Kidney tubule cell (primary cell): Measurements from ENCODE around the gene PAGR1.
"Not testable (repeated sequence)": the region's sequence is repeated elsewhere in the genome, so short reads cannot be mapped to it uniquely, and the experiment has no call there.

ENCODE experiments used
- DNase-seq: peaks from one replicate; pipeline ENCODE4 v3.0.0-alpha.2; 2018; ENCODE audit warnings: low spot score

Gene PAGR1

DNA sequence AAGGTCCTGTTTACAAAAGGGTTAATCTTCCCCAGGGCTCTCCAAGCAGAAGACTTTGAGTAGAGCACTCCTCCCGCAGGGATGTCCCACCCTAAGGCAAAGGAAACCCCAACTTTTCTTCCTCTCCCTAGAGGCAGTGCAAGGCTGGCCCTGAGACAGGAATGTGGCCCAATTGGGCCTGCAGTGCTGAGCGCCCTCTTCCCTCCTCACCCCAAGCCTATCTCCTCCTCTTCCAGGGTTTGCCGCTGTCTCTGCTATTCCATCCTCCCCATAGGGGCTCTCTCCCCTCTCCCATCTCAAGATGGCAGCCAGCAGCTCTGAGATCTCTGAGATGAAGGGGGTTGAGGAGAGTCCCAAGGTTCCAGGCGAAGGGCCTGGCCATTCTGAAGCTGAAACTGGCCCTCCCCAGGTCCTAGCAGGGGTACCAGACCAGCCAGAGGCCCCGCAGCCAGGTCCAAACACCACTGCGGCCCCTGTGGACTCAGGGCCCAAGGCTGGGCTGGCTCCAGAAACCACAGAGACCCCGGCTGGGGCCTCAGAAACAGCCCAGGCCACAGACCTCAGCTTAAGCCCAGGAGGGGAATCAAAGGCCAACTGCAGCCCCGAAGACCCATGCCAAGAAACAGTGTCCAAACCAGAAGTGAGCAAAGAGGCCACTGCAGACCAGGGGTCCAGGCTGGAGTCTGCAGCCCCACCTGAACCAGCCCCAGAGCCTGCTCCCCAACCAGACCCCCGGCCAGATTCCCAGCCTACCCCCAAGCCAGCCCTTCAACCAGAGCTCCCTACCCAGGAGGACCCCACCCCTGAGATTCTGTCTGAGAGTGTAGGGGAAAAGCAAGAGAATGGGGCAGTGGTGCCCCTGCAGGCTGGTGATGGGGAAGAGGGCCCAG is 3.0 kb upstream of the PAGR1 start:
- DNase-seq = no peak

DNA sequence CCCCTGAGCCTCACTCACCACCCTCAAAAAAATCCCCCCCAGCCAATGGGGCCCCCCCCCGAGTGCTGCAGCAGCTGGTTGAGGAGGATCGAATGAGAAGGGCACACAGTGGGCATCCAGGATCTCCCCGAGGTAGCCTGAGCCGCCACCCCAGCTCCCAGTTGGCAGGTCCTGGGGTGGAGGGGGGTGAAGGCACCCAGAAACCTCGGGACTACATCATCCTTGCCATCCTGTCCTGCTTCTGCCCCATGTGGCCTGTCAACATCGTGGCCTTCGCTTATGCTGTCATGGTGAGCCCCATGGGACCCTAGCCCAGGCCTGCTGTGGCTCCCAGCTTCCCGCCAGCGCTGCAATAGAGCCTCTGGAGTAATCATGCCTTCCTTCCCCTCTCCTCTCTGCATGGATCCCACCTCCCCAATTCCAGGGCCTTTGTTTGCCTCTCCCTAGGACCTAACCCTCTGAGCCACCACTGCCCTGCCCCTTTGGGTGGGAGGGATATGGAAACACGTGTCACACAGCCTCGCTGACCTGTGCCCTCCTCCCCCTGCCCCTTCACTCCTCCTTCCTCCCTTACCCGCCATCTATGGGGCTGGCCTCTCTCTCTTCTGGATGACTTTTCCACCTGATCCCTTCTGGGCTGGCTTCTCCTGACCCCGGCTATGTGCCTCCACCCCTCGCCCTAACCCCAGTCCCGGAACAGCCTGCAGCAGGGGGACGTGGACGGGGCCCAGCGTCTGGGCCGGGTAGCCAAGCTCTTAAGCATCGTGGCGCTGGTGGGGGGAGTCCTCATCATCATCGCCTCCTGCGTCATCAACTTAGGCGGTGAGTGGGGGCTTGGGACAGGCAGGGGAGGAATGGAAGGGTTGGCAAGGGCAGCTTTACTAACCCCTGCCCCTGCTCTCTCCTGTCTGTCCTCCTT is 2.0 kb upstream of the PAGR1 start:
- DNase-seq = no peak

DNA sequence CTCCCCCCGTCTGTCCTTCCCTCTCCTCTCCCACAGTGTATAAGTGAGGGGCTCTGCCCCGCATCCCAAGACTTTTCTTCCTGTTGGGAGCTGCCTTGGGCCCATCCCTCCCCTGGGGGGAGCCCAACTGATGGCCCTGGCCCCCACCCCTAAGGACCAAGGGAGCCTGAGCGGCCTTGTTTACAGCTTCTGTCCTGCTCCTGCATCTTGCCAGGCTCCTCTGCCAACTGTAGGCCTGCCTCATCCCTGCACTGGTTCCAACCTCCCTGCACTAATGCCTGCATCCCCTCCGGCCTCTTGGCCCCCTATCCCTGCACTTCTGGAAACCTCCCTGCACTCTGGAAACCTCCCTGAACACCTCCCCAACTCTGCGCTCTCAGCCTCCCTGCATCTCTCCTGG is 1.4 kb upstream of the PAGR1 start:
- no peak for DNase-seq

DNA sequence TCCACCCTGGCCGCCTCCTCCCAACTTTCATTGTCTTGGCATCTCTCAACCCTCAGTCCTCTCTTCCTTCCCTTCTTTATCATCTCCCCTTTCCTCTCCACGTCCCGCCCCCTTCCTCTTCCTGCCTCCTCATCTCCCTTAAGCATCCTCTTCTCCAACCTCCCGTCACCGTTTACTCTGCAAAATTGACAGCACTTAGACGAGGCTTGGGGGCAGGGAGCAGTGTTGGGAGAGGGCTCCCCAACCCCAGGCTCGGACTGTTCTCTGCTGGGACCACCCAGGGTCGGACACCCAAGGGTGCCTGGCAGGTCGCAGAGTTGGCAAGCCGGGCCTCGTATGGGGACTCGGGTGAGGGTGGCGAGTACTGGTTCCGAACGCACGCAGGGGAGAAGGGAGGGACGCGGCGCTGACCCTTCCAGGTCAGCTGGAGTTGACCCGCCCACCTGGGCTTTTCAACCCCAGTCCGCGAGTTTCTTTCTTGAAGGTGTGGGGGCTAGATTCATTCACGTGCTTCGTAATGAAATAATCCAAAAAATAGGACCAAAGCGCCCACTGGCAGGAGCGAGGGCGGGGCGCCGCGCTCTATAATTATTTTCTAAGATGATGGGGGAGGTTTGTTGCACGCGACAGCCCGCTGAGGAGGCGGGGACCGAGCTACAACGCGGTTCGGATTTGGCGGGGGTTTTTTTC is 775 bp upstream of the PAGR1 start:
- DNase-seq = no peak

DNA sequence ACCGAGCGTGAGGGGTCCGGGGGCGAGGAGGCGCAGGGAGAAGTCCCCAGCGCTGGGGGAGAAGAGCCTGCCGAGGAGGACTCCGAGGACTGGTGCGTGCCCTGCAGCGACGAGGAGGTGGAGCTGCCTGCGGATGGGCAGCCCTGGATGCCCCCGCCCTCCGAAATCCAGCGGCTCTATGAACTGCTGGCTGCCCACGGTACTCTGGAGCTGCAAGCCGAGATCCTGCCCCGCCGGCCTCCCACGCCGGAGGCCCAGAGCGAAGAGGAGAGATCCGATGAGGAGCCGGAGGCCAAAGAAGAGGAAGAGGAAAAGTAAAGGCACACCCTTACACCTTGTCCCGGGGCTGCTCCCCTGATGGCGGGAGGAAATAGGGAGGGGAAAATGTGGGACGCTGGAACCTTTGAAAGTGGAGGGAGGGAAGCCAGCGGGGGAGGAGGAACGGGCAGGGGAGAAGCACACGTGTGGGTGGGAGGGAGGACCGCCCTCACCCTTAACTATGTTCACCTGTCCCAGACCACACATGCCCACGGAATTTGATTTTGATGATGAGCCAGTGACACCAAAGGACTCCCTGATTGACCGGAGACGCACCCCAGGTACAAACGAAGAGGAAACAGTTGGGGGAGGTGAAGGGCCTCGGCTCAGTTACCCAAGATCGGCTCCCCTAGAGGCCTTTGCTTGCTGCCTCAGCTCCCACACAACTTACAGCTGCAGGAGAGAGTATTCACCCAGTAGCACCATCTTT is 916 bp downstream of the PAGR1 start:
- peak; percentile 79 for DNase-seq

DNA sequence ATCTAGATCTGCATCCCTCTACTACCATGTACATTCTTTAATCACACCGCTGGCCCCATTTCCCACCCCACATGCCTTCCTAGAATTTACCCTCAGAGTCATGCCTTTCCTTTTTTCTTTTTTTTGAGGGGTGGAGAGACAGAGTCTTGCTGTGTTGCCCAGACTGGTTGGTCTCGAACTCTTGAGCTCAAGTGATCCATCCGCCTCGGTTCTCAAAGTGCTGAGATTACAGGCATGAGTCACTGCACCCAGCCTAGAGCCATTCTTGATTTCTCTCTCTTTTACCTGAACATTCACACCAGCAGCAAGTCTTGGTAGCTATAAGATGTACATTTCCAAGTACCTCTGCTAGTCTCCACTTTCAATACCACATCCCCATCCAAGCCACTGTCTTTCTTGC is 2.1 kb downstream of the PAGR1 start:
- no peak for DNase-seq

DNA sequence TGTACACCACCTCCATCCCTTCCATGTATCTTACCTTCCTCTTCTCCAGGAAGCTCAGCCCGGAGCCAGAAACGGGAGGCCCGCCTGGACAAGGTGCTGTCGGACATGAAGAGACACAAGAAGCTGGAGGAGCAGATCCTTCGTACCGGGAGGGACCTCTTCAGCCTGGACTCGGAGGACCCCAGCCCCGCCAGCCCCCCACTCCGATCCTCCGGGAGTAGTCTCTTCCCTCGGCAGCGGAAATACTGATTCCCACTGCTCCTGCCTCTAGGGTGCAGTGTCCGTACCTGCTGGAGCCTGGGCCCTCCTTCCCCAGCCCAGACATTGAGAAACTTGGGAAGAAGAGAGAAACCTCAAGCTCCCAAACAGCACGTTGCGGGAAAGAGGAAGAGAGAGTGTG is 3.6 kb downstream of the PAGR1 start:
- DNase-seq = no peak

DNA sequence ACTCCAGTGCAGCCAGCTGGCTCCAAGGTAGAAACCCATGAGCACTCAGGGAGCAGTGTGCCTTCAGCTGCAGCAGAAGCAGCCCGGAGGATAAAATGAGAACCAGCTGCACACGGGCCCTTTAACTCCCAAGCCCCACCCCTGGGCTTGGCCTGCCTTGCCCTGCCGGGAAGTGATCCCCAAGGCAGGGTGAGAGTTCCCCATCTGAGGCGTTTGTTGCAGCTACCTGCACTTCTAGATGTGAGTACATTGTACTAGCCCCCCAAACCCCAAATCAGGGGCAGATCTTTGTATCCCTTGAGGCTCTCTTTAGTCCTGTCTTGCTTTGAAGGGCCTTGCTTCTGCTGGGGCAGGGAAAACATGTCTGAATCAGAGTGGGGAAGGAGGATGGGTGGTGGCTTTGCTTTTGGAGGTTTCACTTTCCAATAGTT is 4.3 kb downstream of the PAGR1 start, which contains the start of gene MVP:
MVP (plus strand) TSS at position 192 of the 431 bp plus-strand sequence. CDS start 10,088 bp downstream, outside the sequence.
- DNase-seq = peak; percentile 75

DNA sequence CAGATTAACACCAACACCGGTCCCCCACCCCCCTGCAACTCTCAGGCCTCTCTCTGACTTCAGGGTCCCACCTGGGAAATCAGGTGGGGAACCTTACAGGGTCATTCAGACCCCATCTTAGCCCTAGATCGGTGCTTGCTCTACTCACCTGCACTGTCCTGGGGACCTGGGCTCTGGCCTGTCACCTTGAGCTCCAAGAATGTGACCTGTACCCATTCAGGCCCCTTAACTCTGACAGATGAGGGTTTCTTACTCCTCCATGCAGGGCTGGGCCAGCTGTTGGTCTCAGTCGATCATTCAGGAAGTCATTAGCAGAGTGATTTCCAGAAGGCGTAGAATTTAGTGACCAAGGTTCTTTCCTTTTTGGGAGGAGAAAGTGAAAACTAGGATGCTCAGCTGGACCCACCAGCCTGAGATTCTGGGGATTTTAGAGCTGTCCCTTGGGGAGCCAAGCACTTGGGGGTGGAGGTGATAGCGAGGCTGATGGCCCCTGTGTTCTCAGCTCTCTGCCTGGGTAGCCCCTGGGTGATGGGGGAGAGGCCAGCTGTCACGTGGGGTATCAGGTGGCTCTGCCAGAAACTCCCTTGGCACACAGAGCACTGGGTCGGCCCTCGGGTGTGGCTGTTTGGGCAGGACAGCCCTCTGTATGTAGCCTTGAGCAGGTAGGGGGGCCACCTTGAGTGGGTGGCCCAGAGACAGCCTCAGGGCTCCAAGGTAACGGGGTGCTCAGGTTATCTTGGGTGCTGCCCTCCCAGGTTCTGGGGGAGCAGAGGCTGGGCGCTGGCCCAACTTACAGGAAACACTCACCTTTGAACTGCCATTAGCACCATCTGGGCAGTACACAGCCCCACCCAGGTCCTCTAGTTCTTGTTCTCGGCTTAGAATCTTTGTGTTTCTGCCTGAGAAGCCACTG is 5.0 kb downstream of the PAGR1 start:
- DNase-seq = peak; percentile 83

DNA sequence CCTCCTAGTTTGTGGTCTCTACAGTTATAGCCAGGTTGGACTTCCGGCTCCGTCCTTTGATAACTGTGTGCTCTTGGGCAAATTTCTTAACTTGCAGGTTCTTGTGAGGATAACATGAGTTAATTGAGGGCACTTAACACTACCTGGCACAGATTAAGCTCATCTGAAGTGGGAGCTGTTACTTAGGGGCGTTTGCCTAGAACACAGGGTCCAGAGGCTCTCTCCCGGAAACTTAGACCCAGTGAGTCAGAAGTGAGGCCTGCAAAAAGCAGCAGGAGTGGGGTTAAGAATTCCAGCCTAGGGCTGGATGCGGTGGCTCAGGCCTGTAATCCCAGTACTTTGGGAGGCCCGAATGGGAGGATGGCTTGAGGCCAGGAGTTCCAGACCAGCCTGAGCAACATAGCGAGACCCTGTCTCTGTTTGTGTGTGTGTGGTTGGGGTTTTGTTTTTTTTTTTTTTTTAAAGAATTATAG is 5.7 kb downstream of the PAGR1 start:
- peak; percentile 90 for DNase-seq

DNA sequence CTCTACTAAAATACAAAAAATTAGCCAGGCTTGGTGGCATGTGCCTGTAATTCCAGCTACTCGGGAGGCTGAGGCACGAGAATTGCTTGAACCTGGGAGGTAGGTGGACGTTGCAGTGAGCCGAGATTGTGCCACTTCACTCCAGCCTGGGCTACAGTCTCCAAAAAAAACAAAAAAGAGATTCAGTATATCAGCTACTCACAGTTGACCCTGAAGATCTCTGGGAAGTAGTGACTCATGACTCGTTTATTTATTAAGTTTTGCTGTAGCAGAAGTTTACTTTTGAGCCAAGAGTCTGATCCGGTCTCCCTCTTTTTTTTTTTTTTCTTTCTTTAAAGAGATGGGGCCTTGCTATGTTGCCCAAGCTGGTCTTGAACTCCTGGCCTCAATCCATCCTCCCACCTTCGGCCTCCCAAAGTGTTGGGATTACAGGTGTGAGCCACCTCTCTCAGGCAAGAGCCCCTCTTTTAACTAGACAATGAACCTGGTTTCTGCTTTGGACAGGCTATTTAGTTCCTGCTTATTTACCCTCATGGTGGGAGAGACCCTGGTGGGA is 8.7 kb downstream of the PAGR1 start:
- DNase-seq = peak; percentile 85

DNA sequence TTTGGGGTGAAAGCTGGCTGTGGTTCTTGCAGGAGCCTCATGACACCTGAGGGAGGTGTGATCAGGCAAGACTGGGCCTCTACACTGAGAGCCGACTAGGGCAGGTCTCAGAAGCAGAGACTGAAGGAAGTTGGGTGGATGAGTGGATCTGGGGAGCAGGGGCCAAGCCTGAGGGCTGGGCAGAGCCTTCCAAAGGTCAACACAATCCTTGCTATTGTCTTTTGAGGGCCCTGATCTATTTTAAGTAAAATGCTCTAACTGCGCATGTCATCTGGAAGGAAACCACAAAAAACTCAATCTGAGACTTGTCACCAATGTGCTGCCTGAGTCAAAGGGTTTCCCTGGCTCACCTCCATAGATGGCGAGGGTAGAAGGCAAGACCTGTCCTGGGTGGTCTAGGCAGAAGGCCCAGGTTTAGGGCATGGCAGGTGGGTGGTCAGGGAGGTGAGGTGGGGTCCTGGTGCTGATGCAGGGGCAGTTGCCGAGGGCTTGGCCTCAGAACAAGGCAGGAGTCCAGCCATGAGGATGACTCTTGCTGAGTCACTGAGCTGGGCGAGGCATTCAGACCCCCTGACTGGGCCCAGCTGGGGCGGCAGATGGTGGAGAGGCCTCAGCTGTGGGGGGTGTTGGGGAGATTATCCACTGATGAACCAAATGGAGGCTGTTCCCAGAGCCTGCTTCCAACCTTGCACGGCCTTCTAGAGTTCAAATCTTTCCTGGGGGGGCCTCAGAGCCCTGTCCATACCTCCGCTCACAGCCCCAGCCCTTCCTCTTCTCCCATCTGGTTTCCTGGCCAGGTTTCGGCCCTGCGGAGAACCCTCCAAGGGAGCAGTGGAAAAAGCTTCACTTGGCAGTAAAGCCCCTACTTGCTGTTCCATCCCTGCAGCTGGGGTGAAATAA is 9.4 kb downstream of the PAGR1 start:
- peak; percentile 89 for DNase-seq

DNA sequence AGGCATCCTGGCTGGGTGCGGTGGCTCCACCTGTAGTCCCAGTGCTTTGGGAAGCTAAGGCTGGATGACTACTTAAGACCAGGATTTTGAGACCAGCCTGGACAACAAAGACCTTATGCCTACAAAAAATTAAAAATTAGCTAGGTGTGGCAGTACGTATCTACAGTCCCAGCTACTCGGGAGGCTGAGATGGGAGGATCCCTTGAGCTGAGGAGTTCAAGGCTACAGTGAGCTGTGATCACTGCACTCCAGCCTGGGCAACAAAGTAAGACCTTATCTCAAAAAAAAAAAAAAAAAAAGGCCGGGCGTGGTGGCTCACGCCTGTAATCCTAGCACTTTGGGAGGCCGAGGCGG is 10.4 kb downstream of the PAGR1 start:
- no peak for DNase-seq

DNA sequence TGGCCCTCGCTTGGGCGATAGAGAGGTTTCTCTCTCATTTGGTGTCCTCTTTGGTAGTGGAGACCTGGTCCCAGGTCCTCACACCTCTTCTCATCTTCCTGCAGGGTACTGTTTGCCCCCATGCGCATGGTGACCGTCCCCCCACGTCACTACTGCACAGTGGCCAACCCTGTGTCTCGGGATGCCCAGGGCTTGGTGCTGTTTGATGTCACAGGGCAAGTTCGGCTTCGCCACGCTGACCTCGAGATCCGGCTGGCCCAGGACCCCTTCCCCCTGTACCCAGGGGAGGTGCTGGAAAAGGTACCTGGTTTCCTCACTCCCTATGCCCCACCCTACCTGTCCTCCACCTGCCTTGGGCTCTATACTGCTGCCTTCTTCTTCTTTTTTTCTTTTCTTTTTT is 14.8 kb downstream of the PAGR1 start:
- DNase-seq = no peak

DNA sequence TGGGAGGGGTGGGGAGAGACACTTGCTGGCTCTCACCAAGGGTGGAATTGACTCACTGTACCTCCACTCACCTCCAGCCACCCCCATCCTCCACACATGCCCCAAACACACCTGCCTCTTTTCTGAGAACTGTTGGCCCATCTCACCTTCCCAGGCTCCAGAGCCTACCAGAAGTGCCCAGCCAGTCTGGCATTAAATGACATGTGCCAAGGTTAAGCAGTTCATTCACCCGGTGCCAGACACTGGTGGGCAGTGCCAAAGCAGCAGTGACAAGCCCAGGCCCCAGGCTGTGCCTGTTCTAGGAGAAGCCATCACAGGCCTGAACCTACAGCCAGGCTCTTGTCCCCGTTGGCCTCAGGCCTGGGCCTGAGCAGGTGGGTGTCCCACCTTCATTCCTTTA is 15.5 kb downstream of the PAGR1 start:
- no peak for DNase-seq

DNA sequence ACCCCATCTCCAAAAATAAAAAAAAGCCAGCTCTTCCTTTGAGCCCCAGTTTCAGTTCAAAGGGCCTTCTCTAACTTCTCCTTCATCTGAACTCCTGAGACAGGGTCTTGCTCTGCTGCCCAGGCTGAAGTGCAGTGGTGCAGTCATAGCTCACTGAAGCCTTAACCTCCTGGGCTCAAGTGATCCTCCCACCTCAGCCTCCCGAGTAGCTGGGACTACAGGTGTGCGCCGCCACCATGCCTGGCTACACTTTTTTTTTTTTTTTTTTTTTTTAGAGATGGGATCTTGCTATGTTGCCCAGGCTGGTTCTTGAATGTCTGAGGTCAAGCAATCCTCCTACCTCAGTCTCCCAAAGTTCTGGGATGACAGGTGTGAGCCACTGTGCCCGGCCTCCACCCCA is 17.3 kb downstream of the PAGR1 start:
- not testable (repeated sequence) for DNase-seq

DNA sequence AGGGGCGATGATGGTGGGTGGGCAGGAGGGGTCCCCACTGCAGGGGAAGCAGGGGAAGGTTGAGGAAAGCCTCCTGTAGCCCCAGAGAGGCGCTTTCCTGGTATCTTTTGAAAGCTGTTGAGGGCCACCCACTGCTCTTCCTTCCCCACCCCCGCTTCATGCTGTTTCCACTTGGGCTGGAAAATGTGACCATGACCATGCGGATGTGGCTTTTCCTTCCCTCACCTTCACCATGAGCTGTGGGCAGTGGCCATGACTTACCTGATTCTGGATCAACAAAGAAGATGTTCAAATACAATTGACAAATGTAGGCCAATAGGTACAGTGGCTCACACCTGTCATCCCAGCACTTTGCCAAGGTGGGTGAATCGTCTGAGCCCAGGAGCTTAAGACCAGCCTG is 18.1 kb downstream of the PAGR1 start:
- DNase-seq = no peak

DNA sequence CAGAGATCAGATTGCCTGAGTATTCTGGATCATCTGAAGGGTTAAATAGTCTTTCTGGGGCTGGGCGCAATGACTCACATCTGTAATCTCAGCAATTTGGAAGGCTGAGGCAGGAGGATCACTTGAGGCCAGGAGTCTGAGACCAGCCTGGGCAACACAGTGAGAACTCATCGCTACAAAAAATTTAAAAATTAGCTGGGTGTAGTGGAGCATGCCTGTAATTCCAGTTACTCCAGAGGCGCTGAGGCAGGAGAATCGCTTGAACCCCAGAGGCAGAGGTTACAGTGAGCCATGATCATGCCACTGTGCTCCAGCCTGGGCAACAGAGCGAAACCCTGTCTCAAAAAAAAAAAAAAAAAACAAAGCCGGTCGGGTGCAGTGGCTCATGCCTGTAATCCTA is 20.0 kb downstream of the PAGR1 start:
- DNase-seq = peak; percentile 49

DNA sequence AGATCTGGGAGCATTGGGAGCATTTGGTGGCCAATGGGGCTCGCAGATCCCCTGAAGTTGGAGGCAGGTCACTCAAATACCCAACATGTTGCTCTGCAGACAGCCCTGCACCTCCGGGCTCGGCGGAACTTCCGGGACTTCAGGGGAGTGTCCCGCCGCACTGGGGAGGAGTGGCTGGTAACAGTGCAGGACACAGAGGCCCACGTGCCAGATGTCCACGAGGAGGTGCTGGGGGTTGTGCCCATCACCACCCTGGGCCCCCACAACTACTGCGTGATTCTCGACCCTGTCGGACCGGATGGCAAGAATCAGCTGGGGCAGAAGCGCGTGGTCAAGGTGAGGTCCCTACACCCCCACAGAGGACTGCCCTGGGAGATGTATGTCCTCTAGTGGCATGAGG is 20.7 kb downstream of the PAGR1 start:
- no peak for DNase-seq
